ENCODE data around the gene RNU7-1.

RNU7-1 gene

GRCh38 chr12:6968426-6968825, 24.8 kb downstream of the RNU7-1 start:
- DNase-seq: no peak

GRCh38 chr12:6970096-6970527, 26.5 kb downstream of the RNU7-1 start:
- no peak for DNase-seq

GRCh38 chr12:6974180-6974579, 30.6 kb downstream of the RNU7-1 start:
- DNase-seq: no peak

- DNase-seq: no peak
Observed at GRCh38 chr12:6975297-6976032, 31.8 kb downstream of the RNU7-1 start.

GRCh38 chr12:6977653-6978052, 34.0 kb downstream of the RNU7-1 start:
- DNase-seq: no peak

GRCh38 chr12:6978188-6978587, 34.6 kb downstream of the RNU7-1 start:
- no peak for DNase-seq

GRCh38 chr12:6978611-6979011, 35.0 kb downstream of the RNU7-1 start:
- no peak for DNase-seq

GRCh38 chr12:6979021-6979420, 35.4 kb downstream of the RNU7-1 start:
- DNase-seq: no peak

GRCh38 chr12:6979453-6979852, 35.8 kb downstream of the RNU7-1 start:
- DNase-seq: no peak

GRCh38 chr12:6980075-6980474, 36.5 kb downstream of the RNU7-1 start:
- DNase-seq: no peak

- no peak for DNase-seq
Observed at GRCh38 chr12:6980740-6981139, 37.1 kb downstream of the RNU7-1 start.

- no peak for DNase-seq
Observed at GRCh38 chr12:6981152-6982052, 37.8 kb downstream of the RNU7-1 start.

GRCh38 chr12:6982532-6982931, 38.9 kb downstream of the RNU7-1 start:
- DNase-seq: no peak

GRCh38 chr12:6987956-6988553, 44.4 kb downstream of the RNU7-1 start:
- no peak for DNase-seq

All from NCI-H2081 treated with DMSO at 0.1 percent for 48 hours (cell line).